ENCODE results near the gene ATP5IF1.

The ATP5IF1 gene

GRCh38 chr1:28235755-28236655 is at the start of gene ATP5IF1:
Gene ATP5IF1 (plus strand): TSS chr1:28236124. CDS start chr1:28236184, 60 bp downstream.
- peak; percentile 99 for DNase-seq

GRCh38 chr1:28190337-28190979 is 45.5 kb upstream of the ATP5IF1 start:
- DNase-seq, result no peak

- no peak for DNase-seq
Measured at GRCh38 chr1:28190996-28191645, 44.8 kb upstream of the ATP5IF1 start.

- no peak for DNase-seq
Measured at GRCh38 chr1:28193701-28194161, 42.2 kb upstream of the ATP5IF1 start.

- DNase-seq, result no peak
Measured at GRCh38 chr1:28194326-28195035, 41.4 kb upstream of the ATP5IF1 start.

- no peak for DNase-seq
Measured at GRCh38 chr1:28195780-28196179, 40.1 kb upstream of the ATP5IF1 start.

GRCh38 chr1:28196330-28196729 is 39.6 kb upstream of the ATP5IF1 start:
- no peak for DNase-seq

GRCh38 chr1:28197682-28198415 is 38.1 kb upstream of the ATP5IF1 start:
- DNase-seq, result no peak

GRCh38 chr1:28199328-28200233 is 36.3 kb upstream of the ATP5IF1 start:
- no peak for DNase-seq

GRCh38 chr1:28200234-28200873 is 35.6 kb upstream of the ATP5IF1 start:
- DNase-seq, result no peak

- no peak for DNase-seq
Measured at GRCh38 chr1:28205243-28205642, 30.7 kb upstream of the ATP5IF1 start.

- peak; percentile 60 for DNase-seq
Measured at GRCh38 chr1:28208818-28209441, 27.0 kb upstream of the ATP5IF1 start.

- DNase-seq, result no peak
Measured at GRCh38 chr1:28209700-28210099, 26.2 kb upstream of the ATP5IF1 start.

- DNase-seq, result no peak
Measured at GRCh38 chr1:28213315-28213714, 22.6 kb upstream of the ATP5IF1 start.

- DNase-seq, result no peak
Measured at GRCh38 chr1:28229089-28229488, 6.8 kb upstream of the ATP5IF1 start.

GRCh38 chr1:28229996-28230395 is 5.9 kb upstream of the ATP5IF1 start:
- DNase-seq, result no peak

GRCh38 chr1:28232558-28233263 is 3.2 kb upstream of the ATP5IF1 start, which contains the start of gene DNAJC8:
Gene DNAJC8 (minus strand): TSS chr1:28233029. CDS start chr1:28232998, 31 bp downstream.
- peak; percentile 96 for DNase-seq

- DNase-seq, result no peak
Measured at GRCh38 chr1:28233264-28233606, 2.7 kb upstream of the ATP5IF1 start.

GRCh38 chr1:28236656-28237322 is 865 bp downstream of the ATP5IF1 start:
- DNase-seq, result no peak

Measured in femur (tissue), 1 donor.